Esophagus squamous epithelium (tissue), 5 donors: ENCODE data around the gene KCNK5. TPM values are rescaled to one million over a fixed set of nuclear protein-coding genes. Genes with fewer than 3 reads are reported as not detected.

ENCODE experiments used
- DNase-seq: peaks from one replicate; lab custom pipeline; 2025; lab: John Stamatoyannopoulos, UW
- H3K27ac ChIP-seq, 4 donors: fragments of 200-600 bp; sonication (generic); one replicate each; pipeline ENCODE4 v1.5.1; 2016 to 2019; ENCODE audit warnings: mild to moderate bottlenecking in 1 of 4
- H3K27me3 ChIP-seq, 4 donors: fragments of 200-600 bp; sonication (generic); 1 replicate in 3 of 4; 2 replicates in 1 of 4; pipeline versions ENCODE4 v1.5.1 to v1.6.0; 2017 to 2021; ENCODE audit warnings: antibody characterized with exemption in 1 of 4
- H3K36me3 ChIP-seq, 3 donors: fragments of 200-600 bp; sonication (generic); one replicate each; pipeline ENCODE4 v1.5.1; 2016 to 2019
- H3K4me1 ChIP-seq, 3 donors: fragments of 200-600 bp; sonication (generic); one replicate each; pipeline ENCODE4 v1.5.1; 2017 to 2019
- H3K4me3 ChIP-seq, 4 donors: fragments of 200-600 bp; sonication (generic); 1 replicate in 3 of 4; 2 replicates in 1 of 4; pipeline ENCODE4 v1.5.1; 2016 to 2019; ENCODE audit warnings: mild to moderate bottlenecking in 2 of 4, moderate library complexity in 1 of 4
- H3K9me3 ChIP-seq, 3 donors: fragments of 200-600 bp; sonication (generic); one replicate each; pipeline ENCODE4 v1.5.1; 2016 to 2019
- POLR2A ChIP-seq, 4 donors: fragments of 450-650 bp; IDR thresholded peaks; one replicate each; pipeline ENCODE4 v1.6.1; 2017; ENCODE audit warnings: antibody characterized with exemption in 4 of 4, mild to moderate bottlenecking in 4 of 4, moderate library complexity in 3 of 4
- WGBS, 2 donors: methylation state at CpG; one replicate each; pipeline ENCODE4 v1.1.5; 2018; 5-methylcytosine and 5-hydroxymethylcytosine counted together
- intact Hi-C: fragments of 100-400 bp; cut with DNase I; formaldehyde crosslinking; loops from one replicate; pipeline ENCODE4 v1.15.0; 2022
- total RNA-seq, 4 donors: library from RNA; depleted of rRNA; stranded (reverse); fragments of >200 nt; gene quantifications; one replicate each; pipeline ENCODE4 v1.1.0, GENCODE V29; 2016
- TF ChIP-seq, protein P1 (sequence below), 6 experiments: fragments of 450-650 bp in 4 of 6; fragments of 200-600 bp in 2 of 6; sonication (generic) in 2 of 6; IDR thresholded peaks; one replicate each; pipeline ENCODE4 v1.5.1; 2016 to 2019; ENCODE audit warnings: antibody characterized with exemption in 6 of 6, mild to moderate bottlenecking in 4 of 6, moderate library complexity in 4 of 6
- donor health status: DM: yes; HTN: yes; CAD: no.

KCNK5 gene
- total RNA-seq, 4 donors from 2014 or later, result 6.1 to 11.0 (median 8.7) TPM

DNA sequence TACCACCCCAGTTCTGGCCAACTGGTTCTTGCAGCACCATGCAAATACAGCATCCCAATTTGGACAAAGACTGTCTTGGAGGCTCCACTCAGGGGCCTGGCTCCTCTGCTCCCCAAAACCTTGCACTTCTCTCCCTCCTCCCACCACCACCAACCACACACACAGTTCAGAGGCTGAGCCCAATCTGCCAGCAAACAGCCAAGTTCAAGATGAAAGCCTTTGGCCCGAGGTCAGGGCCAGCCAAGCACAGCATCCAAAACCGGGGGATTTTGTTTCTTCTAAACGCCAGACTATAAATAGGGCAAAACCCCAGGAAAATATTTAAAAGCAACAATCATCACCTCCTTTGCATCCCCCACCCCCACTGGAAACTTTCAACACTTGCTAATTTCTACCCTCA lies 5.7 kb downstream of the KCNK5 start:
- TF ChIP-seq POLR2A (IDR thresholded peaks at IDR 0.05), result no peak
- TF ChIP-seq, protein P1, sequence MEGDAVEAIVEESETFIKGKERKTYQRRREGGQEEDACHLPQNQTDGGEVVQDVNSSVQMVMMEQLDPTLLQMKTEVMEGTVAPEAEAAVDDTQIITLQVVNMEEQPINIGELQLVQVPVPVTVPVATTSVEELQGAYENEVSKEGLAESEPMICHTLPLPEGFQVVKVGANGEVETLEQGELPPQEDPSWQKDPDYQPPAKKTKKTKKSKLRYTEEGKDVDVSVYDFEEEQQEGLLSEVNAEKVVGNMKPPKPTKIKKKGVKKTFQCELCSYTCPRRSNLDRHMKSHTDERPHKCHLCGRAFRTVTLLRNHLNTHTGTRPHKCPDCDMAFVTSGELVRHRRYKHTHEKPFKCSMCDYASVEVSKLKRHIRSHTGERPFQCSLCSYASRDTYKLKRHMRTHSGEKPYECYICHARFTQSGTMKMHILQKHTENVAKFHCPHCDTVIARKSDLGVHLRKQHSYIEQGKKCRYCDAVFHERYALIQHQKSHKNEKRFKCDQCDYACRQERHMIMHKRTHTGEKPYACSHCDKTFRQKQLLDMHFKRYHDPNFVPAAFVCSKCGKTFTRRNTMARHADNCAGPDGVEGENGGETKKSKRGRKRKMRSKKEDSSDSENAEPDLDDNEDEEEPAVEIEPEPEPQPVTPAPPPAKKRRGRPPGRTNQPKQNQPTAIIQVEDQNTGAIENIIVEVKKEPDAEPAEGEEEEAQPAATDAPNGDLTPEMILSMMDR (IDR thresholded peaks at IDR 0.05), result no peak
- H3K4me3 ChIP-seq, result no peak overlapping the region
- H3K27me3 ChIP-seq, result peaks cover 0 to 34% (median 0%) of the 10 kb centered on the region in 4 donors
- no peaks in the 10 kb centered on the region for H3K9me3 ChIP-seq
- no peak for DNase-seq
- WGBS, 2 donors, result 30 to 39% methylated on average over 3 of the region's 3 CpGs
- intact Hi-C loops, result no loop called here
- no peaks in the 10 kb centered on the region for H3K36me3 ChIP-seq
- peaks cover 0 to 70% (median 10%) of the 10 kb centered on the region in 3 donors for H3K4me1 ChIP-seq
- H3K27ac ChIP-seq, result no peak overlapping the region

DNA sequence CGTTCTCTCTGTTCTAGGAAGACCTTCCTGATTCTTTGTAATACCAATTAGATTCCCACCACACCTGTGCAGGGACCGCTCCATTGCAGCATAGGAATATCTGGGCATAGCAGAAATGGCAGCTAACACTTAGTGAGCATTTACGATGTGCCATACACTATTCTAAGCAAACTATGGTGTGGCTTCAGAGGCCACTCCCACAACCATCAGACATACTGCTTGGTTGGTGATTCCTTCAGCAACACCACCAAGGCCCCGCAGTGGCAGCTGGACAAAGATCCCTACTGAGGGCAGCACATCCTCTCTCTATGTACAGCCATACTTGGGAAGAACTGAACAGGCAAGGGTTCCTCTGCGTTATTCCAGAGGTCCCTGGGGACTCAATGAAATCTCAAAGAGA lies 6.2 kb downstream of the KCNK5 start:
- intact Hi-C loops, result no loop called here
- Histone ChIP-seq H3K36me3 (no peaks in the 10 kb centered on the region), H3K4me3 (no peak overlapping the region), H3K27me3 (peaks cover 0 to 29% (median 0%) of the 10 kb centered on the region in 4 donors), H3K27ac (no peak overlapping the region), H3K4me1 (peaks cover 0 to 68% (median 12%) of the 10 kb centered on the region in 3 donors), H3K9me3 (no peaks in the 10 kb centered on the region)
- WGBS, 2 donors, result 73 to 90% methylated on average over 4 to 5 of the region's 5 CpGs
- no peak for DNase-seq
- TF ChIP-seq, protein P1 (IDR thresholded peaks at IDR 0.05), result no peak
- no peak for TF ChIP-seq POLR2A (IDR thresholded peaks at IDR 0.05)

DNA sequence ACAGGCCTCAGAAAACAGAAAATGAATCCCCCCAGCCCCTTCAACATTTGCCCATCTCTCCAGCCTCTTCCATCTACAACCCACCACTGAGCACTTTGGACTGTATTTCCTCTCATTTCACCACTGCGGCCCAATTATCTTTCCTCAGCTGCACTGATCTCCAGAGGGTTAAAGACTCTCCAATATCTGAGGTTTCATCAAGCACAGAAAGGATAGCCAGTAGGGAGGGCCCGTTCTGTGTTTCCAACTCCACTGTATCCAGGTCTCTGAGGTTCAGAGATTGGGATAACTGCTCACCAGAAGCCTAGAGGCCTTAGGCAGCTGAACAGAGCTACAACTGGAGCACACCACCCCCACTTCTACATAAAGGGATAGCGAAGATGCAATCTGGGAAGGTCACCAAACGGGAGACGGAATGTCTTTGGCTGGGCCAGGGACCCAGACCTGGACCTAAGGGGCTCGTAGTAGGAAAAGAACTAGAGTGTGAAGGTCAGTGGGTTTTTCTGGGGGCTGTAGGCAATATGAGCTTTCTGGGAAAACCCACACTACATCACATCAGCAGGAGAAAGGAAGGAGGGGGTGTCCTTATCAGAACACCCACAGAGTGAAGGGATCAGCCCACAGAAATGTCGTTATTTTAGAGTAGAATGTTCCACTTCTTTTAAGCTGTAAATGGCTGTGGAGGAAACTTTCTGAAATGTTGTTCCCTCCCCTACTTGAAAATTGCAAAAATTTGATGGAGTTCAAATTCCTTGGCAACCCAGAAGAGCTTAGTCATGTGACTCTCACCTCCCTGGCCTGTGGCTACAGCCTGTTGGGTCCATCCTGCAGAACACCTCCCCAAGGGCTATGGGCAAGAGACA lies 7.3 kb downstream of the KCNK5 start:
- TF ChIP-seq POLR2A (IDR thresholded peaks at IDR 0.05), result no peak
- TF ChIP-seq, protein P1 (IDR thresholded peaks at IDR 0.05), result no peak
- WGBS, 2 donors, result 82% methylated on average over 3 to 7 of the region's 7 CpGs
- intact Hi-C loops, result no loop called here
- no peak overlapping the region for H3K27ac ChIP-seq
- DNase-seq, result no peak
- H3K9me3 ChIP-seq, result no peaks in the 10 kb centered on the region
- peaks cover 0 to 20% (median 0%) of the 10 kb centered on the region in 4 donors for H3K27me3 ChIP-seq
- H3K4me3 ChIP-seq, result no peak overlapping the region
- no peaks in the 10 kb centered on the region for H3K36me3 ChIP-seq
- H3K4me1 ChIP-seq, result peaks cover 0 to 57% (median 12%) of the 10 kb centered on the region in 3 donors

DNA sequence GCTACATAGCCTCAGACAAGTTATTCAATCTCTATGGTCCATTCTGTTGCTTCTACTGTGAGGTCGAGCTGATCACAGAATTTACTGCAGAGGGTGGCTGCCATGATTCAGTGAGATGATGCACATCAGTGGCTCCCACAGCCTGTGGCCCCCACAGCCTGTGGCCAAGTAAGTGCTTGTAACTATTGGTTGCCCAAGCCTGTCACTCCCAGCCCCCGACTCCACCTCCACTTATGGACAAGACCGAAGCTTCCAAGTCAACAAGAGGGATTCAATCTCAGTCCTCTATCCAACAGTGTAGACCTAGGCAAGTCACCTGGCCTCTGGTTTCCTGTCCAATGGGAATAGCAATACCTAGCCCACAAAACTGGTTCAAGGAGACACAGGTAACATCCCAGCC lies 8.2 kb downstream of the KCNK5 start:
- Histone ChIP-seq H3K4me1 (peaks cover 0 to 55% (median 12%) of the 10 kb centered on the region in 3 donors), H3K9me3 (no peaks in the 10 kb centered on the region), H3K4me3 (no peak overlapping the region), H3K36me3 (peaks cover 0 to 2% (median 0%) of the 10 kb centered on the region in 3 donors), H3K27ac (no peak overlapping the region), H3K27me3 (peaks cover 0 to 11% (median 0%) of the 10 kb centered on the region in 4 donors)
- 90 to 93% methylated on average over 2 to 3 of the region's 3 CpGs for WGBS, 2 donors
- TF ChIP-seq POLR2A (IDR thresholded peaks at IDR 0.05), result no peak
- TF ChIP-seq, protein P1 (IDR thresholded peaks at IDR 0.05), result no peak
- no peak for DNase-seq
- intact Hi-C loops, result no loop called here

DNA sequence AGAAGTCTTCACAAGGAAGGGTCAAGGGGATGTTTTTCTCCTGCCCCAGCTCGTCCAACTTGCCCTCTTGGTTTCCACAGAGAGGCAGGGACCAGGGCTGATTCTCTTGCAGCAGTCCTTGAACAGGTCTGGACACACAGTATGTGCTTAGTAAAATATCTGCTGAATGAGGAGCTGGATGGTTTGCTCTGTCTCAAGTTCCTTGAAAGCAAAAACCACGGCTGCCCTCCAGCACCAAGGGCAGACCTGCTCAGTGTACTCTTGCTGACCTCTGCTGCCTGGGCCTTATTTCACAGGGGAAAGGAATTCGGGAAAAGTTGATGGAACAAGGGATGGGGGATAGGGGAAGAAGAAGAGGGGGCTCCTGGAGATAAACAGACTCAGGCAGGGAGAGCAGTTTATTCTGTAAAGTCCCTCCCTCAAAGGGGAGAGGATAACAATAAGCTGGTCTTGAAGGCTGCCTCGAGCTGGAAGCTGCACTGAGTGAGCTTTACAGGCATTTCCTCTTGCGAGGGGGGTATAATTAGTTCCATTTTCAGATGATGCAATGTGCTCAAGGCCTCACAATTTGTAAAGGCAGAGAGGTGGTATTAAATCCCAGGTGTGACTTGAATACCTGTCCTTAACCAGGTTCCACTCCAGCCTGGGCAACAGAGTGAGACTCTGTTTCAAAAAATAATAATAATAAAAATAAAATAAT lies 10.3 kb downstream of the KCNK5 start:
- Histone ChIP-seq H3K36me3 (peaks cover 0 to 5% (median 0%) of the 10 kb centered on the region in 3 donors), H3K27ac (peak overlapping the region in 1 of 4 donors; percentile 9), H3K4me3 (no peak overlapping the region), H3K4me1 (peaks cover 12 to 53% (median 22%) of the 10 kb centered on the region in 3 donors), H3K9me3 (no peaks in the 10 kb centered on the region), H3K27me3 (no peaks in the 10 kb centered on the region)
- no peak for DNase-seq
- WGBS, 2 donors, result 12 to 14% methylated on average over 4 to 5 of the region's 5 CpGs
- intact Hi-C loops, result no loop called here
- TF ChIP-seq, protein P1 (IDR thresholded peaks at IDR 0.05), result no peak
- no peak for TF ChIP-seq POLR2A (IDR thresholded peaks at IDR 0.05)
